GM21619 (cell line): ENCODE measurements around the gene DOCK9.

Experiments
- ATAC-seq: cut with Tn5 transposase; IDR thresholded peaks from one replicate; pipeline ENCODE4 v1.9.1; 2021; ENCODE audit not compliant: unreplicated experiment

Gene DOCK9

GRCh38 chr13:98802559-98802958 is 175.3 kb downstream of the DOCK9 start:
- ATAC-seq, result no peak

DNA sequence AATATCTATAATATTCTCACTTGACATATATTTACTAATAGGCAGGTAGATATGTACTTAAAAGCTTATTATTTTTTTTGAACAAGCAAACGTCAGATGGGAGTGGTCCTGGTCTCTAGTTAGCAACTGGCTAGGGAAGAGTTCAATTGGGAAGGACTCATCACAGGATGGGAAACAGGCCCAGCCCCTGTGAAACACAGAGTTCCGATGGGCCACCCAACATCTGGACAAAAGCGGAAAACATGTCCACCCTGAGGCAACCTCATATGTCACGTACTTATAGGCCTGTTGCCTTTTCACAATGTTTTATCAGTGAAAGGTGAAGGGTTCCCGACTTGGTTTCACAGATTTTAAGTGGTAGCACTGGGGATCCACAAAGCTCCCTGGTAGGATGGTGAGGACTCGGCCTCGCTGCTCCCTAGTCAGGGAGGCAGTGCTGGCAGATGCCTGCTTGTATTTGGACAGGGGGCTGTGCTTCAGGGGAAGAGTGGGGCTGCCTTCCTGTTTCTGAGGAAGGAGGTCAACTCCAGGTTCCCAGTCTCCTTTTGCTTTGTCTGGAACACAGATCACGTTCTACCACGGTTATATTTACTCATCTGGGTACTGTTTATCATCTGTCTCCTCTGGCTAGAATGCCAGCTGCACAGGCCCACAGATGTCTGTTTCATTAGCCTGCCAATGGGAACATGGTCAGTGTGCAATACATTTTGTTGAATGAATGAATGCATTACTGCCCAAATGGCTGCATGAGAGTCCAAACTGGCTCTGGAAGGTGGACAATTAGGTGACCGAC is 176.0 kb downstream of the DOCK9 start:
- no peak for ATAC-seq

- ATAC-seq, result no peak
Measured at GRCh38 chr13:98800078-98800477, 177.8 kb downstream of the DOCK9 start.

GRCh38 chr13:98798849-98799645 is 178.8 kb downstream of the DOCK9 start:
- no peak for ATAC-seq

DNA sequence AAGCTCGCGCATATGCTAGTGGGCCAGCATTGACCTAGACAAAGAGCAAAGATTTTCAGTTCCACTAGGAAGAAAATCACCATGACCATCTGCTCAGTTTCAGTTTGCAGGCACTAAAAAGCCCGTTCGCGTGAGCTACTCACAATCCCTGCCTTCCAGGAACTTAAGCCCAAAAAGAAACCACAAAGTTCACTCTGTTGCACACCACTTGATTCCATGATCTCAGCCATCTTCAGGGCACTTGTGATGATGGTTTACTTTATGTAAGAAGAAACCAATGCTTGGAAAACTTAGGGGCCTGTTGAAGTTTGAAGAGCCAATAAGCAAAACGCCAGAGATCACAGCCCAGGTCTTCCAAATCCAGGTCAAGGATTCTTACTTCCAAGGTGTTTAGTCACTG is 180.4 kb downstream of the DOCK9 start:
- ATAC-seq, result no peak

DNA sequence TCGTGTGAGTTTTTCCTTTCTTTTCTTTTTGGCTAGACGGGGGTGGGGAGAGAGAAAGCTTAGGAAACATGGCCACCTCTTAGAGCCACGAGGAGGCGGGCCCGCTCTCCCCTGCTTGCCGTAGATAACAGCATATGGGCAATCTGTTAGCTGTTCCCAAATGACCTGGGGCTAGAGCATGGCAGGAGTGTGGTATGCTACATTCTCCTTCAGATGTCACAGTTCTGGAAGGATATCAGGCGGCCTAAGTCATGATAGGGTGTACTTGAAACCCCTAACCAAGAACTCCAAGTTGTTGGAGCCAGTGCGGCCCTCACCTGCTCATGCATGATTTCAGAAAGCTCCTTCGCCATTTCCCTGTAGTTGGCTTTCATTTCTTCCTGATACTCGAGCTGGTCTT is 181.1 kb downstream of the DOCK9 start:
- ATAC-seq, result no peak

DNA sequence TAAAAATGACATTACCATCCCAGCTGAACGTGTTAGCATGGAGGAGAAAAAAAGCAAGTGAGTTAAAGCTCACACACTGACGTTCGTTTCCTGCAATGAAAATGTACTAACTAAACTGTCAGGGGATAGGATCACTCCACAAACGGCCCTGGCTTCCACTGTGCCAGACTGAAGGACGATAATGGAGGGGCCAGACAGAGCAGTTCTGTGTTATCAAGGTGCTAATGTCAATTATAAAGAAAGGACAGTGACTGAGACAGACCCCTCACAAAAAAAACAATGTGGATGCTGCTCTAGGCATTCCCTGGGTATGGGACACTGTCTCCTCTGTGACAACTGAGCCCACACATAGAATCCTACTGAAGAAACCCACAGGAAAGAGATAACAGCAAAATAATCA is 181.7 kb downstream of the DOCK9 start:
- no peak for ATAC-seq

DNA sequence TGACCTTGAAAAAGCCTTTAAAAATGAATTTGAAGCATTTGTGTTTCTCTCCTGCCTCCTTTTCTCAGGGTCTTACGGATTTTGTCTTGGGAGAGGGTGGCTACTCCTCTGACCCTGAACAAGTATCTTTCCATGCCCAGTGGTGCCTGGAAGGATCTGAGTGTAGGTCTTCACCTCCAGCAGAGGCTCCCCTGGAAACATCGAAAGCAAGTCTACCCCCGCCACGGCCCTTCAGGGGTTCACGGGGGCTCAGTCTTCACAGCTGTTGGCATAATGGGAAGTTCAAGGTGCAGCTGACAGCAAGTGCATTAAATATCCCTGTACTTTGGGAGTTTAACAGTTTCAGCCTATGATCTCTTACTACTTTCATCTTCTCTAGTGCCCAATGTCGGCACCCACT is 182.6 kb downstream of the DOCK9 start:
- ATAC-seq, result no peak

DNA sequence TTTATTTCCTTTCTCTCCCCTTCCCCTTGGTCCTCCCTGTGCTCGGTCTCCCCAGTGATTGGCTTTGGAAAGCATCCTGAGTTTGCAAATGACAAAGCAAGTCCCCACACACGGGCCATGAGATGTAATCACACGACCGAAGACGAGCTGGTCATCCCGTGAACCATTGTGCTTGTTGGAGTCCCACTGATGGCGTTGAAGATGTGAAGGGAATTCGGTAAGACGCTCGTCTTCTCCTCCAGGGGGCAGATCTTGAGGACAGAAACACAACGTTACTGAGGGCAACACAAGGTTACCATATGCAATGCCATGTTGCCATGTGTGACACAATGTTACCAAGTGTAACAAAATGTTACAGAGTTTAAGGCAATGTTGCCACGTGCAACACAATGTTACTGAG is 183.4 kb downstream of the DOCK9 start:
- no peak for ATAC-seq

DNA sequence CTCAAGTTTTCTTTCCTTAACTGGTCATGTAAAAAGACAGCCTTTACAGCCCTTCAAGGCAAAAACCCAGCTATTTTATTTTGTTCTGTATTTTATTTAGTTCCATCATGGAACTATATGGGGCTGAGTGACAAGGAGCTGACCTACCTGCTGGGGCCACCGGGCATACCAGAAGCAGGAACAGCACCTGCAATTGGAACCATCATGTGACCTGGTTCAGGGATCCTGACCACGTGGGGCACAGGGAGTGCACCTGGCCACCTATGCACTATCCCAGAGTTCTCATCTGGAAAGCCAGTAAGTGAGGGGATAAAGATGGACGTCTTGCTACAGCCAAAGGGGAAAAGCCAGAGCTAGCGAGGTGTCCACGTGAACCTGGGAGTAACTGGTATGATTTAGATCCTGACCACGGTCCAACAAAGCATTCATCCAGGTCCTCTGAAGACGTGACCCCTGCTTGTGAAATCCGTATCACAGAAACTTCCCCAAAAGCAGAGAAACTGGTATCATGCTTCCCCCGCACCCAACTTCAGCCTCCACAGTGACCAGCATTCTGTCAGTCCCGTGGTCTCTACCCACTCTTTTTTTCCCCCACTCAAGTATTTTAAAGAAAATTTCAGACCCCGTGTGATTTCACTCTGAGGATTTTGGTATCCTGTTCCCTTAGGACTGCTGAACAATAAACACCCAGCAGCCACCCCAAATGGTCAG is 184.9 kb downstream of the DOCK9 start:
- no peak for ATAC-seq

- no peak for ATAC-seq
Measured at GRCh38 chr13:98792321-98792720, 185.5 kb downstream of the DOCK9 start.

- no peak for ATAC-seq
Measured at GRCh38 chr13:98791611-98792010, 186.3 kb downstream of the DOCK9 start.

DNA sequence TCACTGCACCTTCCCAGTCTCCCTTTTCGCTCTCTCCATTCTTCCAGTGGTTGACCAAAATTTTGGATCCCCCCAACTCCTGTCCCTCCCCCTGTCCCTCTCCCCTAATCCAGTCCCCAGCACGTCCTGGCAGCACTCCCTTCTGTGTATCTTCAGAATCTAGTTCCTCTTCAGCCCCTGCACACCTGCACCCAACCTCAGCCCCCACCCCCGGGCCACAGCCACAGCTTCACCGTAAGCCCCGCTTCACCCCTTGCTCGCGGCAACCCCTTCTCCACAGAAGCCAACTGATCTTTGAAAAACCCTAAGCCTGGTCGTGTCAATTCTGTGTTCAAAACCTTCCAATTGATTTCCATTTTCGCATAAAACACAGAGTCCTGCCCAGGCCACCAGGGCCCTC is 189.9 kb downstream of the DOCK9 start:
- no peak for ATAC-seq

GRCh38 chr13:98787173-98787572 is 190.7 kb downstream of the DOCK9 start:
- ATAC-seq, result no peak

DNA sequence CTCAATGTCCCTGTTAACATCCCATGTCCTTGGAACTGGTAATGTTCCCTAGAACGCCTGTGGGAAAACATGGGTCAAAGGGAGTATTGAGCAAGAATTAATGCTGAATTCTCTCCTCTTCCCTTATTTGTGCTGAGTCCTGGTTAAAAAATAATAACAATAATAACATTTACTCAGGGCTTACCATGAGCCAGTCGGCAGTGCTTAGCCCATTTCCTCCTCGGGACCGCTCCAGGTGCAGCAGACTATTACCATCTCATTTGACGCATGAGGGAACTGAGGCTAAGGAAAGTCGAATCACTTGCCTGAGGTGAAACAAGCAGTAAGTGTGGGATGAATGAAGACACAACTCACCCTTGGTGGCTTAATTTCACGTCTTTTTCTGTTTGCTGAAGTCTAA is 191.8 kb downstream of the DOCK9 start:
- no peak for ATAC-seq

DNA sequence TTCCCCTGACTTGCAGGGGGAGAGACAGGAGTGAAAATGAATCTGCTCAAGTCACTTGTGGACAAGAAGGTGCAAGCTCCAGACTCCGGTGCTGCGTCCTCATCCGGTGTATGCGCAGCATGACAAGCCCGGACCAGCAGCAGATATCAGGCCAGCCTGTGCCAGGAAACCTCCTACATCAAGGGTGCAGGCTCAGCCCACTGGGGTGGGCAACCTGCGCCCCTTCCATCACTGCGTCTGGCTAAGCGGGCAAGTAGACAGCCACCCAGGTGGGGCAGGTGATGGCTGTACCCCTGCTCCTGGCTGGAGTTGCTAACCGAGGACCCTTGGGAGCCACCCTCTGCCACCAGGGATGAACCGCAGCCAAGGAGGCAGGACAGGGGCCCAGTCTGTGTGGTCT is 192.5 kb downstream of the DOCK9 start:
- no peak for ATAC-seq

DNA sequence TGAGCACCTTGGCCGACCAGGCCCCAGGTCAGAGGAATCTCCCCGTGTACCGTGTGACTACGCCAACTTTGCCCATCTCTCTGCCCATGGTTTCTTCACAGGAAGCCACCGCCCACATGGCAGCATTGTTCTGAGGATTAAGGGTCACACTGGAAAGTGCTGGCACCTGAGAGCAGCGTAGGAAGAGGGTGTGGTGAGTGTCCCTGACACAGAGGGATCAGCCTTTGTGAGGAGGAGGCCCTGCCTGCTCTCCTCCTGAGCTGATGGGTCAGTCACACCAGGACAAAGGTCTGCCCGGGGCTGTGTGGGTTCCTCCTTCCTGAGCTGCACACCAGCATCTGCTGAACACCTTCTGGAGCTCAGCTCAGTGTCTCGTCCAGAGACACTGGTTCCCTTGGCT is 193.2 kb downstream of the DOCK9 start:
- no peak for ATAC-seq

DNA sequence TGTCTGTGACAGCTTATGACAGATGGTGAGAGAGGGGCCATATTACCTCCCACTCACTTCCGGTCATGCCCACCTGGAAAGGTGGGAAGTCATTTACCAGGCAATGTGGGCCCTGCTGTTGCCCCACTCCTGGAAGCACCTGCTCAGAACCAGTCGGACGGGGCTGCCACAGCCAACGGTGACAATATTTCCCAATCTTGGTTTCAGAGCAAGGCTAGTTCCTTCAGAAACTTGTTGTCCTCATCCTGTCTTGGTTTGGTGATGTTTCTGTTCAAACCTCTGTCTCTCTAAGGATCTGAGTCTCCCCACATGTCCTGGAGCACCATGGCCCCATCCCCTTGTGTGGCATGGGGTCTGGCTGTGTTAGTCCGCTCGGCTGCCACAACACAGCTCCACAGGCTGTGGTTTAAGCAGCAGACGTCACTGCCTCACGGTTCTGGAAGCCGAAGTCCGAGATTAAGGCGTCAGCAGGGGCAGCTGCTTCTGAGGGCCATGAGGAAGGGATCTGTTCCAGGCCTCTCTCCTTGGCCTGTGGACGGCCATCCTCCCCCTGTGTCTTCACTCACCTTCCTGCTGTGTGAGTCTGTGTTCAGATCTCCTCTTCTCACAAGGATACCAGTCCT is 193.9 kb downstream of the DOCK9 start:
- ATAC-seq, result no peak

GRCh38 chr13:98782654-98783053 is 195.2 kb downstream of the DOCK9 start:
- ATAC-seq, result no peak

- ATAC-seq, result no peak
Measured at GRCh38 chr13:98781905-98782304, 196.0 kb downstream of the DOCK9 start.

DNA sequence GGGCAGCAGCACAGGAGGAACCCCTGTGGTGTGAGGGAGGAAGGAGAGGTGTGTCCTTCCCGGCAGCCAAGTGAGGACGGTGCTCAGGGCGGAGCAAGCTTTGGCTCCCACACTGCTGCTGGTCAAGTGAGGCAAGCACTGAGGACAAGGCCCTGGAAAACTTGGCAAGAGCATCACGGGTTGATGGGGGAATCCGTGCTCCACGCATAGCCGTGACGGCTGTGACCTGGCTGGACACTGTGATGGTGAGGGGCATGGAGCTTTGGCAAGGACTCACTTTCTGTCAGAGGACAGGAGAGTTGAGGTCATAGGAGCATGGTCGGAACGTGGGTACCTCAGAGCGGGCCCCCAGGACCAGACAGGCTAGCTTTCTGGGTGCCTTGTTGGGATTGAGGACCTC is 196.4 kb downstream of the DOCK9 start:
- ATAC-seq, result no peak
